Cardiac fibroblast (primary cell): Measurements from ENCODE around the gene STN1.

Source experiments
- DNase-seq, 2 donors: peaks; one replicate each; pipeline versions ENCODE4 v3.0.0 to v3.0.0-alpha.2; 2010; ENCODE audit warnings: low read depth in 2 of 2
- H3K4me3 ChIP-seq, 2 donors: replicated peaks in 1 of 2; 1 replicate in 1 of 2; 2 replicates in 1 of 2; pipeline ENCODE4 v1.5.1; 2011; ENCODE audit warnings: low read depth in 2 of 2, low read length in 2 of 2, mild to moderate bottlenecking in 2 of 2, moderate library complexity in 1 of 2
- CTCF ChIP-seq: IDR thresholded peaks from one replicate; pipeline ENCODE4 v1.5.1; 2011; ENCODE audit warnings: low read depth, mild to moderate bottlenecking, low read length, inconsistent platforms

STN1 gene

GRCh38 chr10:103833731-103834365 lies 84.1 kb downstream of the STN1 start:
- no peak overlapping the region for H3K4me3 ChIP-seq
- peak; percentile 86 to 87 for DNase-seq
- no peak for TF ChIP-seq CTCF

GRCh38 chr10:103832806-103833205 lies 85.2 kb downstream of the STN1 start:
- DNase-seq, result no peak
- no peak for TF ChIP-seq CTCF
- no peak overlapping the region for H3K4me3 ChIP-seq
